HG02571 (cell line): ENCODE measurements around the gene ATXN7L1.
"Not testable (repeated sequence)": the region's sequence is repeated elsewhere in the genome, so short reads cannot be mapped to it uniquely, and the experiment has no call there.

Experiments used
- ATAC-seq: cut with Tn5 transposase; IDR thresholded peaks from one replicate; pipeline ENCODE4 v1.9.1; 2021; ENCODE audit warnings: mild to moderate bottlenecking, moderate library complexity; ENCODE audit not compliant: unreplicated experiment

Gene ATXN7L1

DNA sequence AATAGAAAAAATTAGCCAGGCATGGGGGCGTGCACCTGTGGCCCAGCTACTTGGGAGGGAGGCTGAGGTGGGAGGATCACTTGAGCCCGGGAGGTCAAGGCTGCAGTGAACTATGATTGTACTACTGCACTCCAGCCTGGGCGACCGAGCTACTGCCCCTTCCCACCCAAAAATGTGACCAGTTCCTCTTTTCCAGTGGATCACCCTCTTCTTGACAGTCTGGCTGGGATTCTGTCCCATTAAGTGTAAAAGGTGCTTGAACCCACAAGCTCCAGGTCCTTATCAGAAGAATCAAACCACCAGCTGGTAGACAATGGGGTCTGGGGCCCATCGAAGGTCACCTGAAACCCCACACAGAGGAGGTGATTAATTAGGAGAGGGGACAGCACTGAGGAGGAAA is 14.1 kb downstream of the ATXN7L1 start:
- no peak for ATAC-seq

- no peak for ATAC-seq
Measured at GRCh38 chr7:105861224-105861623, 15.2 kb downstream of the ATXN7L1 start.

GRCh38 chr7:105860793-105861192 is 15.6 kb downstream of the ATXN7L1 start:
- no peak for ATAC-seq

DNA sequence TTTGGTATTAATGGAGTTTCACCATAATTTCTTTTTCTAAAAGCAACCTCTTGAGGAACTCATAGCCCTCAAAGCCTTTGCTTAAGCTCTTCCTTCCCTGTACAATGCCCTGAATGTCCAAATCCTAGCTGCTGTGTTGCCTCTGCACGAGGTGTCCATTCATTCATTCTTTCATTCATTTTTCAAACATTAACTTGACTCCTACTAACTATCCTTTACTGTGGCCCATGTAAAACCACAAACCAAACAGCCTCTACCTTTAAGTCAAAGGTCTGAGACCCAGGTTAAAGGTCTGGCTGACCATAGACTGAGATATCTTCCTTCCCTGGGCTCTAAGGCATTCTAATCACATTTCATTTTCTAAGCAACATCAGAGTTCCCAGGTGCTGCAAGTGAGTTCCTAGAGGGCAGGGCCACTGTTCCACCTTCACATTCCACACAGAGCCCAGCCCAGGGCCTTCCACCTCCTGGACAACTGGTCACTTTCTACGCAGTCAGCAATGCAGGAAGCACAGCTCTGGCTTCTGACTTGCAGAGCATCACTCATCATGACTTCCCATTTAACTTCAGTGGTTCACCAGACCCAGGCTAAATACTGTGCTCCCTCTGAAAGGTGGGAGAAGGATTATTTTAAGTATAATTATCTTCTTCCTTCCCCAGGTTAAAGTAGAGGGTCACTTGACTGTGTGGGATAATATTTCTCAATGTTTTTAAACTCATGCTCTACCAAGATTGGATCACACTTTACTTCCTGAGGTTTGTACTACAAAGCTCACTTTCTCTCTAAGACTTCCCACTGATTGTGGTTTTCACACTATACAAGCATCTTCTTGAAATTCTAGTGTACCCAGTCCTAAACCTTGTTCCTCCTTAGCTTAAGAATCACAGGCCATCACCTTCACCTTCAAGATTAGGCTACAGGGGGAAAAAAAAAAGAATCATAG is 19.1 kb downstream of the ATXN7L1 start:
- ATAC-seq: no peak

DNA sequence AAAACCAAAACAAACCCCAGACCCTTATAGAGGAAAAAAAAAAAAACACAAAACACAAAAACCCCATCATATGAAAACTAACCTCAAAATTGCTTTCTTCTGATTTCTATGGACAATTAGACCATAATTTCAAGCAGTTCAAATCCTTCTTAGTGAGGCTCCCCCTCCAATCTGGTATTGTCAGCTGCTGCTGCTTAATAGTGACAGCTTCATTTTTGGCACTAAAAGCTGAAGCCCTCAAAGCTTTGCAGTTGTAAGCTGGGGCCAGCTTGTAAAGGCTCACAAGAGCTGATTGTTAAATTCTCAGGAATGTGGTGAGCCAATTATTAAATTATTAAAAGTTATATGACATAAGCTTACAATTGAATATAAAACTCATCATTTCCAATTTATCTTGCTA is 21.9 kb downstream of the ATXN7L1 start:
- ATAC-seq: no peak

- ATAC-seq: no peak
Measured at GRCh38 chr7:105853931-105854419, 22.4 kb downstream of the ATXN7L1 start.

- no peak for ATAC-seq
Measured at GRCh38 chr7:105851064-105851463, 25.3 kb downstream of the ATXN7L1 start.

- ATAC-seq: no peak
Measured at GRCh38 chr7:105849122-105849855, 27.1 kb downstream of the ATXN7L1 start.

DNA sequence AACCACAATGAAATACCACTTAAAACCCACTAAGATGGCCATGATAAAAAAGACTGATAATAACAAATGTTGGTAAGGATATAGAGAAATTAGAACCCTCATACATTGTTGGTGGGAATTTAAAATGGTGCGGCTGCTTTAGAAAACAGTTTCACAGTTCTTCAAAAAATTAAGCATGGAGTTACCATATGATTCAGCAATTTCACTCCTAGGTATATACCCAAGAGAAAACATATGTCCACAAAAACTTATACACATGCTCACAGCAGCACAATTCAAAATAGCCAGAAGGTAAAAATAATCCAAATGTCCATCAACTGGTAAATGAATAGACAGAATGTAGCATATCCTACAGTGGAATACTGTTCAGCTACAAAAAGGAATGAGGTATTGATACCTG is 30.0 kb downstream of the ATXN7L1 start:
- ATAC-seq: no peak

- not testable (repeated sequence) for ATAC-seq
Measured at GRCh38 chr7:105844681-105845080, 31.7 kb downstream of the ATXN7L1 start.

GRCh38 chr7:105841866-105842265 is 34.5 kb downstream of the ATXN7L1 start:
- ATAC-seq: no peak

DNA sequence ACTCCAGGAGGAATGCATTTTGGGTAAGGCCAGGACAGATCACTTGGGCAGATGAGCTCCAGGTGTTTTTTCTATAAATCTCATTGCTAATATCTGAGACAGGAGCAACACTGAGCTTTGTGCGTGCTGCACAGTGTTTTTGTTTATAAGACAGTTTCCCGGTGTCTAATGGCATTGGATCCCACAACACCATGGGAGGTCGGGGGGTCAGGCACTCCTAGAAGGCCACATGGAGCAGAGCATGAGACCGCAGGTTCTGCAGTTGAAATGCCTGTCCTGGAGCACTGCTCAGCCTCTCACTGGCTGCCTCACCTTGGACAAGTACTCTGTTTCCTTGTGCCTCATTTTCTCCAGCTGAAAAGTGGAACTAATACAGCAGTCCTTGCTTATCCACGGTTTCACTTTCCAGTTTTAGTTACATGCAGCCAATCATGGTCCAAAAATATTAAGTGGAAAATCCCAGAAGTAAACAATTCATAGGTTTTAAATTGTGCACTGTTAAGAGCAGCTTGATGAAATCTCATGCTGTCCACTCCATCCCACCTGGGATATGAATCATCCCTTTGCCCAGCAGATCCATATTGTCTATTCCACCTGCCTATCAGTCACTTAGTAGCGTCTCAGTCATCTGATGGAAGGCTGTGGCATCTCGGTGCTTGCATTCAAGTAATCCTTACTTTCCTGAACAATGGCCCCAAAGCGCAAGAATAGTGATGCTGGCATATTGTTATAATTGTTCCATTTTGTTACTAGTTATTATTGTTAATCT is 35.2 kb downstream of the ATXN7L1 start:
- no peak for ATAC-seq

GRCh38 chr7:105839266-105839665 is 37.1 kb downstream of the ATXN7L1 start:
- ATAC-seq: no peak

- no peak for ATAC-seq
Measured at GRCh38 chr7:105838627-105839231, 37.7 kb downstream of the ATXN7L1 start.

DNA sequence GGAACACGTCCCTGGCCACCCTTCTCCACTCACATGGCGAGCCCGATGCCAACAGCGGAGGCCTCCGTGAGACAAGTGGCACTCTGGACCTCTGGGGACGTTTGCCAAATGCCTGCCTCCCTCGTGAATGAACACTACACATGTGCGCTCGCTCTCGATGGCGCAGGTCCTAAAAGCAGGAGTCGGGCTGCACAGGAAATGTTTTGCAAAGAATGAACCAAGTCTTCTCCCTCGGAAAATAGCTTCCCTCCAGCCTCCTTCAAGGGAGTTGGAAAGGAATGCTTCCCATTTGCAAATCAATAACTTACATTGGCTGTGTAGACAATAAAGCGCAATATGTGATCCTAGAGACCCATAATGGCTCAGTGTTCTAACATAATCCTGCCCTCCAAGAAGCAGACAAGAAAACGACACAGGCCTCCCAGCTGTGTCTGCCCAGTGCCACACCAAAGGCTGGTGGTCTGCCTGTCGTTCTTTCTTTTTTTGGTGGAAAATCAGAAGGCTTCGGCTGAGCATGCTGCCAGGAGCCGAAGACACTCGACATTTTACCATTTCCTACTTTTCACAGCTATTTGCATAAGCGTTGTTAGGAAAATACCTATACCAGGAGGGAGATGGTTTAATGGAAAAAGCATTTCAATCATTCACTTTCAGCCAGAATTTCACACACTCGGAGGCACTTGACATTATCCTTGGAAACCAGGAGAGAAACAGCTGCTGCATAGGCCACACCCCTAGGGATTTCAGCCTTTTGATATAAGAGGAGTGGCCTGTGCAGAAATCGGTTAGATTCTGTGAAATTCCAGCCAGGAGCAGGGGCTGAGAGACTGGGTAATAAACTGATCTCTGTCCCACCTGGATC is 38.4 kb downstream of the ATXN7L1 start:
- ATAC-seq: no peak

- no peak for ATAC-seq
Measured at GRCh38 chr7:105835441-105835840, 41.0 kb downstream of the ATXN7L1 start.

- no peak for ATAC-seq
Measured at GRCh38 chr7:105831824-105832535, 44.4 kb downstream of the ATXN7L1 start.

DNA sequence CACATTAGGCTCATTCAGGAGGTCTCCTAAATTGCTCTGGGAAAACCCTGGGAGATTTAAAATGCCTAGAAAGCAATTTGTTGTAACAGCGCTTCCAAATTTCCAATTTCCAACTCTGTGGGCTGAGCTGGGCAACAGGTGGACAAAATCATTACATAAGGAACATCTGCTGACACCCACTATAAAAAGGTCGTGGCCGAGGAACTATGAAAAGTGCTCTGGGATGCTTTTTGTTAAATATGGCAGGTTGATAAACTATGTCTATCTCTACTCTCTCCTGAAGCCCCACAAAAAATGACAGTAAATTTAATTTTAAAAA is 45.1 kb downstream of the ATXN7L1 start:
- ATAC-seq: no peak
